ENCODE measurements around the gene SVBP.

- TF ChIP-seq EZH2 (IDR thresholded peaks at IDR 0.05; ENCODE audit: insufficient read depth, poor library complexity, severe bottlenecking) (no peak), EZH2phosphoT487 (IDR thresholded peaks at IDR 0.05; ENCODE audit: insufficient read depth, low read depth) (no peak)
Observed at GRCh38 chr1:42765269-42765668, 51.9 kb downstream of the SVBP start.
